ENCODE measurements around the gene CHST15.

Gene CHST15

GRCh38 chr10:124092860-124093773 is at the start of gene CHST15:
CHST15 (minus strand) TSS chr10:124093598; CDS start chr10:124046212, 47,386 bp downstream.
- POLR2A ChIA-PET (ENCODE audit: low non-redundant PET): interaction anchor here (1.0 to 1.6 kb wide), 2 partner anchors 60 to 96 kb away, joined by 3 to 9 read pairs; no protein-coding TSS in a partner anchor
- TF ChIP-seq CTCF (conservative IDR thresholded peaks at IDR 0.05; ENCODE audit: low read depth): peak; percentile 24
- peak; percentile 91 for DNase-seq (ENCODE audit: low spot score)

GRCh38 chr10:124142960-124143359 is 49.6 kb upstream of the CHST15 start:
- H3K27ac ChIP-seq: no peak overlapping the region
- DNase-seq (ENCODE audit: low spot score): no peak
- no peak for TF ChIP-seq CTCF (conservative IDR thresholded peaks at IDR 0.05; ENCODE audit: low read depth)
- ChIA-PET POLR2A (ENCODE audit: low non-redundant PET) (no interaction called here), CTCF (no interaction called here)

More at GRCh38 chr10:124092860-124093773, at the start of gene CHST15:
- peak within 1 kb of the TSS; percentile 85 for H3K27ac ChIP-seq
- CTCF ChIA-PET: interaction anchor here (0.6 to 5.6 kb wide), 12 partner anchors 18 to 511 kb away, joined by 3 to 42 read pairs (median 4); no protein-coding TSS in a partner anchor

GRCh38 chr10:124142006-124142739 is 48.8 kb upstream of the CHST15 start:
- H3K27ac ChIP-seq: no peak overlapping the region
- CTCF ChIA-PET: interaction anchor here (0.7 kb wide), 1 partner anchor 89 kb away, joined by 5 read pairs; no protein-coding TSS in a partner anchor
- no peak for TF ChIP-seq CTCF (conservative IDR thresholded peaks at IDR 0.05; ENCODE audit: low read depth)
- DNase-seq (ENCODE audit: low spot score): no peak
- POLR2A ChIA-PET (ENCODE audit: low non-redundant PET): no interaction called here

- no peak for DNase-seq (ENCODE audit: low spot score)
- H3K27ac ChIP-seq: no peak overlapping the region
- POLR2A ChIA-PET (ENCODE audit: low non-redundant PET): no interaction called here
- TF ChIP-seq CTCF (conservative IDR thresholded peaks at IDR 0.05; ENCODE audit: low read depth): no peak
- CTCF ChIA-PET: no interaction called here
These were observed 45.5 kb upstream of the CHST15 start for GRCh38 chr10:124138883-124139348.

GRCh38 chr10:124138195-124138882 is 44.9 kb upstream of the CHST15 start:
- CTCF ChIA-PET: no interaction called here
- DNase-seq (ENCODE audit: low spot score): no peak
- POLR2A ChIA-PET (ENCODE audit: low non-redundant PET): no interaction called here
- H3K27ac ChIP-seq: no peak overlapping the region
- TF ChIP-seq CTCF (conservative IDR thresholded peaks at IDR 0.05; ENCODE audit: low read depth): no peak
